Stromal cell of bone marrow (primary cell): ENCODE measurements around the gene APOC3.
"Not testable (repeated sequence)": the region's sequence is repeated elsewhere in the genome, so short reads cannot be mapped to it uniquely, and the experiment has no call there.

Source experiments
- DNase-seq: peaks from one replicate; pipeline ENCODE4 v3.0.0-alpha.2; 2012; ENCODE audit warnings: low read depth

APOC3 gene

DNA sequence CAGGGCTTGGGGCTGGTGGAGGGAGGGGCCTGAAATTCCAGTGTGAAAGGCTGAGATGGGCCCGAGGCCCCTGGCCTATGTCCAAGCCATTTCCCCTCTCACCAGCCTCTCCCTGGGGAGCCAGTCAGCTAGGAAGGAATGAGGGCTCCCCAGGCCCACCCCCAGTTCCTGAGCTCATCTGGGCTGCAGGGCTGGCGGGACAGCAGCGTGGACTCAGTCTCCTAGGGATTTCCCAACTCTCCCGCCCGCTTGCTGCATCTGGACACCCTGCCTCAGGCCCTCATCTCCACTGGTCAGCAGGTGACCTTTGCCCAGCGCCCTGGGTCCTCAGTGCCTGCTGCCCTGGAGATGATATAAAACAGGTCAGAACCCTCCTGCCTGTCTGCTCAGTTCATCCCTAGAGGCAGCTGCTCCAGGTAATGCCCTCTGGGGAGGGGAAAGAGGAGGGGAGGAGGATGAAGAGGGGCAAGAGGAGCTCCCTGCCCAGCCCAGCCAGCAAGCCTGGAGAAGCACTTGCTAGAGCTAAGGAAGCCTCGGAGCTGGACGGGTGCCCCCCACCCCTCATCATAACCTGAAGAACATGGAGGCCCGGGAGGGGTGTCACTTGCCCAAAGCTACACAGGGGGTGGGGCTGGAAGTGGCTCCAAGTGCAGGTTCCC is at the start of gene APOC3:
APOC3 (plus strand) TSS at position 383 of the 659 bp plus-strand sequence. CDS start 676 bp downstream, outside the sequence.
- DNase-seq, result no peak

GRCh38 chr11:116782728-116783127 is 47.0 kb upstream of the APOC3 start:
- DNase-seq, result peak; percentile 61

- no peak for DNase-seq
Observed at GRCh38 chr11:116786326-116786725, 43.4 kb upstream of the APOC3 start.

DNA sequence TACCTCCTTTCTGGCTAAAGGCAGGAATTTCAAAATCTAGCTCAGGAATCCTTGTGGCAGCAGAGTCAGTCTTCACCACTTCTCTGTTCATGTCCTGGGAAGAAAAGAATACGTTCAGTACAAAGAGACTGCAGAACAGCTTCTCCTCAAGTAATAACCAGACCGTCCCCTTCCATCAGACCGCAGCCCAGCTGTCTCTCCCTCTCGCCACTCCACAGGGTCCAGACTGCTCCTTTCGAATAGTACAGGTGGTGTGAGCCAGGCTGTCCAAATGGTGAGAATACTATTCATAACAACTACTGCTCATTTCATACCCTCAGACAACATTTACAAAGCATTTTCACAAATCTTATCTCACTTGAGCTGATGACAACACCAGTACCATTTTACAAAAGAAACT is 42.7 kb upstream of the APOC3 start:
- DNase-seq, result no peak

DNA sequence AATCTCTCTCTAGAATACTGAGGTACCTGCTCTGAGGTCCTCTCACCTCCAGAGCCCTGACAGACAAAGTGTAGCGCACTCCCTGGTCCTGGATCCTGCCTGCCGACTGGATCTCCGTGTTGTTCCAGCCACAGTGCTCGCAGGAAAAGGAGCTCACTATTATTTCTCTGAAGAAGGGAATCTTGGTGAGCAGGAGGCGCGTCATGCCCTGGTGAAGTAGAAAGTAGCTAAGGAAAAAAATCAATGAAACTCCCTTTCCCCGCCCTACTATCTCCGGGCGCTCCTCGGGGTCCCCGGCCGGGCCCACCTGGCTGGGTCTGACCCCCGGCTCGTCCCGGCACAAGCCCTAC is 42.3 kb upstream of the APOC3 start:
- DNase-seq, result no peak

GRCh38 chr11:116787786-116788486 is 41.8 kb upstream of the APOC3 start, which contains the start of gene ZPR1:
TSS of gene ZPR1 (minus strand) at chr11:116788023. CDS start at chr11:116787990, 33 bp downstream.
- no peak for DNase-seq

DNA sequence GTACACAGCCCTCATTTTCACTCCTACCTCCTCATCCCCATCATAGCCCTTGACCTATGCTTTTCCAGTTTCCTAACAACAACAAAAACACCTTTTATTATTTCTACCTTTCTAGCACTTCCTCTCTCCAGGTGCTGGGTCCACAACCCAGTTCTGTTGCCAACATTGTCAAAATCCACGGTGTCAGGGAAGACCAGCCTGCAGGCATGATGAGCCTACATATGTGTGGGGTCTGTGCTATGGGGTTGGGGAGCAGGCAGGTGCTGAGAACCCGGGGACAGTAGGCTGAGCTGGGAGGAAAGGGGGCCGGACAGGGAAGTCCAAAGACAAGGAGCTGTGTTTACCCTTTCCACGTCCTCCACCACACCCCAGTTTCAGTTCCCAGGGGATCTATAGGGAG is 41.2 kb upstream of the APOC3 start:
- no peak for DNase-seq

- no peak for DNase-seq
Observed at GRCh38 chr11:116788975-116789374, 40.7 kb upstream of the APOC3 start.

DNA sequence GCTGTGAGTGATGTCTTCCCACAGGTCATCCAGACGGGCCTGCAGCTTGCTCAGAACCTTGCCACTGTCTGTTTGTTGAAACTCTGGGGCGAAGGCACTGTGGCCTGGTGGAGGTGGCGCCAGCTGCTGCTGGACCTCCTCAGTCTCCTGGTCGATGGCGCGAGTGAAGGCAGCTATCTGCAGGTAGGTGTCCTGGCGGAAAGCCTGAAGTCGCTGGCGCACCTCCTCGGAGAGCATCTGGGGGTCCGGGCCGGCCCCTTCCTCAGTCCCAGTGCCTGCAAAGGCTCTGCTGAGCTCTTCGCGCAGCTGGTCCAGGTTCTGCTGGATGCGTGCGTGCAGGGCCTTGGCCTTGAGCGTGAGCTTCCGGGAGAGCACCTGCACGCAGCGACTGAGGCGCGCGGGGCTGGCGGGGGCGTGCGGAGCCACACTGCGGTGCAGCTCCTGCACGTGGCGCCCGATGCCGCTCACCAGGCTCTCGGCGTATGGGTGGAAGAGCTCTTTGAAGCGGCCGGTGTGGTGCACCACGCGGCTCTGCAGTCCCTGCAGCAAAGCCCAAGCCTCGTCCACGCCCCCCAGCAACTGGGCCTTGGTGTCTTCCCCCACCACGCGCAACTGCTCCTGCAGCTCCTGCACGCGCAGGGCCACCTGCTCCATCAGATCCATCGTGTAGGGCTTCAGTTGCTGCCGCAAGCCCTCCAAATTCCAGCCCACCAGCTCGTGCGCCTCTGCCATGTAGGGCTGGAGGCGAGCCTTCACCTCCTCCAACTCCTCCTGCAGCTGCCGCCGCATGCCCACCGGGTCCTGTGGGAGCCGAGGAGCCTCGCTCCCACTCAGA is 39.3 kb upstream of the APOC3 start:
- DNase-seq, result no peak

GRCh38 chr11:116791002-116791812 is 38.5 kb upstream of the APOC3 start:
- no peak for DNase-seq

- DNase-seq, result no peak
Observed at GRCh38 chr11:116791813-116792143, 37.9 kb upstream of the APOC3 start, which contains the start of gene APOA5. TSS of gene APOA5 (minus strand) at chr11:116791879. CDS start at chr11:116791860, 19 bp downstream.

- no peak for DNase-seq
Observed at GRCh38 chr11:116792144-116792868, 37.4 kb upstream of the APOC3 start.

DNA sequence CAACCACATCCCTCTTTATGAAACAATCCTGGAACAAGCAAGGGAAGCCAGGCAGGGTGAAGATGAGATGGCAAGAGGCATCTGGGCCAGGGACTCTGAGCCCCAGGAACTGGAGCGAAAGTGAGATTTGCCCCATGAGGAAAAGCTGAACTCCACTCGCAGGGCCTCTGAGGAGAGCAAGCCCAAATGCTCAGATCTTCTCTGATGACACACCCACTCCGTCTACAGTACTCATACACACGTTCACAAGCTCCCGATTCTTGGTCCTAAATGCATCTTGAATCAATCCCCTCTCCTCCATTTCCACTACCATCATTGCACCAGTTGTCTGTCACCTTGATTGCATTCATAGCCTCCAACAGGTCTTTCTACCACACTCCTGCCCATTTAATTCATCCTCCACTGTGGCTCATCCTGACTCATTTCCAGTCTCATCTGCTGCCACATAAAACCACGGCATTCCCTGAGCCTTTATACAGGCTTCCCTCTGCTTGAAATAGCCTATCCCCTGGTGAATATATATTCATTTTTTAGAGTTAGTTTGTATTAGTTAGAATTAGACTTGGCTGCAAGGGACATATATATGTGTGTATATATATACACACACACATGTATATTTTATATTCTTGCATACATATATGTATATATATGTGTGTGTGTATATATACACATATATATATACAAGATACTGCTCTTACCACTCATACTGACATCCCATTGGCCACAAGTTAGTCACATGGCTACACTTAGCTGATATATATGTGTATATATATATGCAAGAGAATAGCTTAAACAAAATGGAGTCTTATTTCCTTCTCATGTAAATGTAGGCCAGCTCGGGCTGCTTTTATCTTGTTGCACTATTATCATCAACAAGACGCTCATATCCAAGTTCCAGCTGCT is 36.6 kb upstream of the APOC3 start:
- DNase-seq, result no peak

DNA sequence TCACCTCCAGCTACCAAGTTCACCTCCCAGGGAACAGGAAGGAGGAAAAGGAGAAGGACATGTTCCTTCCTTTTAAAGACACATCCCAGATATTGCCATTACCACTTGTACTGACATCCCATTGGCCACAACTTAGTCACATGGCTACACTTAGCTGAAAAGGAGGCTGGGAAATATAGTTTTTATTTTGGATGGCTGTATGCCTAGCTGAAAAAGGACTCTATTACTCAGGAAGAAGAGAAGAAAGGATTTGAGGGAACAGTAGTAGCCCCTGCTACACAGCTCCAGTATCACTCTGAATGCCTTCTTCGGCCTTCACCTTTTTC is 36.0 kb upstream of the APOC3 start:
- DNase-seq, result no peak

DNA sequence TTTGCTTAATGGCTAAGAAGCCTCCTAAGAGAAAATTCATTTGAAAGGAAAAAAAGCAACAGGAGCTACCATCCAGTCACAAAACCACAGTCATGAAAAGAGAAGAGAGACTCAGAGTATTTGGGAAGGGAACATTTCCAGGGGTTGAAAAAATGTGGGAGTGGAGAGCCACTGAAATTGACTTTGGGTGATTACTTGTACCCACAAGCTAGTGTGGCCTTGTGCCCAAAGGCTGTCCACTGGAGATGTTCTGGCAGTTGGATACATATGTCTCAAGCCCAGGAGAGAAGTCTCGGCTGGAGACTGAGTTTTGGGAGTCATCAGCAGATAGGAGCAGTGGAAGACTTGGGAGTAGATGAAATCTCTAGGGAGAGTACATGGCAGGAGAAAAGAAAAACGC is 34.9 kb upstream of the APOC3 start:
- DNase-seq, result no peak

GRCh38 chr11:116796548-116796947 is 33.2 kb upstream of the APOC3 start:
- DNase-seq, result no peak

- no peak for DNase-seq
Observed at GRCh38 chr11:116797816-116798215, 31.9 kb upstream of the APOC3 start.

DNA sequence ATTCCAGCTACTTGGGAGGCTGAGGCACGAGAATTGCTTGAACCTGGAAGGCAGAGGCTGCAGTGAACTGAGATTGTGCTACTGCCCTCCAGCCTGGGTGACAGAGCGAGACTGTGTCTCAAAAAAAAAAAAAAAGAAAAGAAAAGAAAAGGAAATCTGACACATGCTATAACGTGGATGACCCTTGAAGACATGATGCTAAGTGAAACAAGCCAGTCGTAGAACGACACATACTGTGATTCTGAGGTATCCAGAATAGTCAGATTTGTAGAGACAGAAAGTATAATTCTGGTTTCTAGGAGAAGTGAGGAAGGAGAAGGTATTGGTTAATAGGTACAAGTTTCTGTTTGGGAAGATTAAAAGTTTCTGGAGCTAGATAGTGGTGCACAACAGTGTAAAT is 31.3 kb upstream of the APOC3 start:
- DNase-seq, result no peak

- no peak for DNase-seq
Observed at GRCh38 chr11:116800610-116801009, 29.1 kb upstream of the APOC3 start.

DNA sequence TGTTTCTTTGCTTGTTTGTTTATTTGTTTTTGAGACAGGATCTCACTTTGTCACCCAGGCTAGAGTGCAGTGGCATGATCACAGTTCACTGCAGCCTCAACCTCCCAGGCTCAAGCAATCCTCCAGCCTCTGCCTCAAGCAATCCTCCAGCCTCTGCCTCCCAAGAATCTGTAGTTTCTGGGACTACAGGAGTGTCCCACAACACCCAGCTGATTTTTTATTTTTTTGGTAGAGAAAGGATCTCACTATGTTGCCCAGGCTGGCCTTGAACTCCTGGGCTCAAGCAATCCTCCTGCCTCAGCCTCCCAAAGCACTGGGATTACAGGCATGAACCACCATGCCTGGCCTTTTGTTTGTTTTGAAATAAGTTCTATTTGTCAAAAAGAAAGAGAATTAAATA is 28.0 kb upstream of the APOC3 start:
- DNase-seq, result not testable (repeated sequence)
